ENCODE data around the gene MARS1.

DNA sequence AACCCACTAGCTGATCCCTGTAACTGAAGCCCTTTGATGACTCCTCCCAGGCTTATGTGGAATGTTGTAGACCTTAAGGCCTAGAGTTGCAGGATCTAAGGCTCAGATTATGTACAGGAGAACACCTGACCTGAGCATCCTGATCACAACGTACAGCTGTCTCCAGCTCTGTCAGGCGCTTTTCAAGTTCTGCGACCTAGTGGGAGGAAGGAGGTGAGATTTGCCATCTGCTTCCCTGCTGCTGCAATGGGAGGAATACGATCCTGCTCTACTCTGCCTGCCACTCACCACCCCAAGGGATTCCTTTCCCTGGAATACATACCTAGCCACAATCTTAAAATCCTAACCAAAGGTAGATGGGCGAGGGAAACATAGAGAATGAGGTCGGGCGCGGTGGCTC, 45.2 kb downstream of the MARS1 start:
- TF ChIP-seq, protein P1, sequence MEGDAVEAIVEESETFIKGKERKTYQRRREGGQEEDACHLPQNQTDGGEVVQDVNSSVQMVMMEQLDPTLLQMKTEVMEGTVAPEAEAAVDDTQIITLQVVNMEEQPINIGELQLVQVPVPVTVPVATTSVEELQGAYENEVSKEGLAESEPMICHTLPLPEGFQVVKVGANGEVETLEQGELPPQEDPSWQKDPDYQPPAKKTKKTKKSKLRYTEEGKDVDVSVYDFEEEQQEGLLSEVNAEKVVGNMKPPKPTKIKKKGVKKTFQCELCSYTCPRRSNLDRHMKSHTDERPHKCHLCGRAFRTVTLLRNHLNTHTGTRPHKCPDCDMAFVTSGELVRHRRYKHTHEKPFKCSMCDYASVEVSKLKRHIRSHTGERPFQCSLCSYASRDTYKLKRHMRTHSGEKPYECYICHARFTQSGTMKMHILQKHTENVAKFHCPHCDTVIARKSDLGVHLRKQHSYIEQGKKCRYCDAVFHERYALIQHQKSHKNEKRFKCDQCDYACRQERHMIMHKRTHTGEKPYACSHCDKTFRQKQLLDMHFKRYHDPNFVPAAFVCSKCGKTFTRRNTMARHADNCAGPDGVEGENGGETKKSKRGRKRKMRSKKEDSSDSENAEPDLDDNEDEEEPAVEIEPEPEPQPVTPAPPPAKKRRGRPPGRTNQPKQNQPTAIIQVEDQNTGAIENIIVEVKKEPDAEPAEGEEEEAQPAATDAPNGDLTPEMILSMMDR (conservative IDR thresholded peaks at IDR 0.05; ENCODE audit: low read depth, low read length): no peak
- TF ChIP-seq EZH2 (IDR thresholded peaks at IDR 0.05; ENCODE audit: low read length, unreplicated experiment) (no peak), EZH2phosphoT487 (IDR thresholded peaks at IDR 0.05; ENCODE audit: borderline replicate concordance, low read length) (no peak)
